ENCODE data around the gene GPR156.

The GPR156 gene

DNA sequence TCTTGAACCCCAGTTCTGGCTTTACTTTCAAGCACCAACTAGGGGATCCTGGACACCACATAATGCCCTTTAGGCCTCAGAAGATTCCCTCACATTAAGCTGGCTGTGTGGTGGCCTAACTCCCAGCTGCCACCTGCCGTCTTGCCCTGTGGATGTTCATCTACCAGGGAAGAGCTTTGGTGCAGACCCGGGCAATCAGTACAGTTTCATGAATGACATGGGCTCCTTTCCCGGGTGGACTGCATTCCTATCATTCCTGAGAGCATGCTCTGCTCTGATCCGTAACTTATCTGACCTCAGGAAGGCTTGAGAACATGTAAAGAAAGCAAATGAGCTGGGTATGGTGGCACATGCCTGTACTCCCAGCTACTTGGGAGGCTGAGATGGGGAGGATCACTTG, 140.8 kb downstream of the GPR156 start:
- Histone ChIP-seq H2AFZ (ENCODE audit: low read depth, low read length) (no peak overlapping the region), H3K4me1 (ENCODE audit: insufficient read depth, low read length) (no peaks in the 10 kb centered on the region), H3K9me3 (ENCODE audit: low read length) (no peaks in the 10 kb centered on the region), H3K27me3 (ENCODE audit: insufficient read depth, low read length) (no peaks in the 10 kb centered on the region), H3K4me3 (ENCODE audit: low read length) (no peak overlapping the region), H3K36me3 (ENCODE audit: insufficient read depth, low read length) (no peaks in the 10 kb centered on the region)

DNA sequence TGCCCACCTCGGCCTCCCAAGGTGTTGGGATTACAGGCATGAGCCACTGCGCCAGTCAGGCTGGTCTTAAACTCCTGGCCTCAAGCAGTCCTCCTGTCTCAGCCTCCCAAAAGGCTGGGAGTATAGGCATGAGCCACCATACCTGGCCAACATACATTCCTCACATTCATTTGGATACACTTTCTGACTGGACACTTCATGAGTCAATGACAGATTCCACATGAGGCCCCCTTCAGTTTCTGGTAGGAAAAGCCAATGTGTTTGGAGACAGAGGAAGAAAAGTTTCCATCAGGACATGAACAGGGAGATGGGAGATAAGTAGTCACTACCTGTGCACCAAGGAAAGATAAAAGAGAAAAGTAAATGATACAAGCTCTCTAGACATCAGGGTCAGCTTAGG, 141.3 kb downstream of the GPR156 start:
- no peaks in the 10 kb centered on the region for H3K27me3 ChIP-seq (ENCODE audit: insufficient read depth, low read length)
- H3K36me3 ChIP-seq (ENCODE audit: insufficient read depth, low read length) = no peaks in the 10 kb centered on the region
- no peak overlapping the region for H2AFZ ChIP-seq (ENCODE audit: low read depth, low read length)
- H3K4me1 ChIP-seq (ENCODE audit: insufficient read depth, low read length) = no peaks in the 10 kb centered on the region
- no peaks in the 10 kb centered on the region for H3K9me3 ChIP-seq (ENCODE audit: low read length)
- no peak overlapping the region for H3K4me3 ChIP-seq (ENCODE audit: low read length)

DNA sequence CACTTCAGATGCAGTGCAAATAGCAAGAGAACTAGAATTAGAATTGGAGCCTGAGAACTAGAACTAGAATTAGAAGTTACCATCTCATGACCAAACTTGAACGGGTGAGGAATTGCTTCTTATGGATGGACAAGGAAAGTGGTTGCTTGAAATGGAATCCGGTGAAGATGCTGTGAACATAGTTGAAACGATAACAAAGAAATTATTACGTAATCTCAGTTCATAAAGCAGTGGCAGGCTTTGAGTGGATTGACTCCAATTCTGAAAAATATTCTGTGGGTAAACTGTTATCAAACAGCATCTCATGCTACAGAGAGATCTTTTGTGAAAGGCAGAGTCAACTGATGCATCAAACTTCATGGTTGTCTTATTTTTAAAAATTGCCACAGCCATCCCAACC, 142.8 kb downstream of the GPR156 start:
- no peaks in the 10 kb centered on the region for H3K9me3 ChIP-seq (ENCODE audit: low read length)
- no peak overlapping the region for H2AFZ ChIP-seq (ENCODE audit: low read depth, low read length)
- H3K27me3 ChIP-seq (ENCODE audit: insufficient read depth, low read length) = no peaks in the 10 kb centered on the region
- no peaks in the 10 kb centered on the region for H3K36me3 ChIP-seq (ENCODE audit: insufficient read depth, low read length)
- no peak overlapping the region for H3K4me3 ChIP-seq (ENCODE audit: low read length)
- H3K4me1 ChIP-seq (ENCODE audit: insufficient read depth, low read length) = no peaks in the 10 kb centered on the region

DNA sequence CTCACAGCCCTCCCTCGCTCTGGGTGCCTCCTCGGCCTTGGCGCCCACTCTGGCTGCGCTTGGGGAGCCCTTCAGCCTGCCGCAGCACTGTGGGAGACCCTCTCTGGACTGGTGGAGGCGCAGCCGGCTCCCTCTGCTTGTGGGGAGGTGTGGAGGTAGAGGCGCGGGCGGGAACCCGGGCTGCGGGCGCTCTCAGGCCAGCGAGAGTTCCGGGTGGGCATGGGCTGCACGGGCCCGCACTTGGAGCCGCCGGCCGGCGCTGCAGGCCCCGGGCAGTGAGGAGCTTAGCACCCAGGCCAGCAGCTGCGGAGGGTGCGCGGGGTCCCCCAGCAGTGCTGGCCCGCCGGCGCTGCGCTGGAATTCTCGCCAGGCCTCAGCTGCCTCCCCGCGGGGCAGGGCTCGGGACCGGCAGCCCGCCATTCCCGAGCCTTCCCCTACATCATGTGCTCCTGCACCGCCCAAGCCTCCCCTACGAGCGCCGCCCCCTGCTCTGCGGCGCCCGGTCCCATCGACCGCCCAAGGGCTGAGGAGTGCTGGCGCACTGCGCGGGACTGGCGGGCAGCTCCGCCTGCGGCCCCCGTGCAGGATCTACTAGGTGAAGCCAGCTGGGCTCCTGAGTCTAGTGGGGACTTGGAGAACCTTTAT, 144.8 kb downstream of the GPR156 start:
- H3K4me1 ChIP-seq (ENCODE audit: insufficient read depth, low read length) = no peaks in the 10 kb centered on the region
- no peak overlapping the region for H2AFZ ChIP-seq (ENCODE audit: low read depth, low read length)
- no peaks in the 10 kb centered on the region for H3K27me3 ChIP-seq (ENCODE audit: insufficient read depth, low read length)
- H3K36me3 ChIP-seq (ENCODE audit: insufficient read depth, low read length) = no peaks in the 10 kb centered on the region
- H3K4me3 ChIP-seq (ENCODE audit: low read length) = no peak overlapping the region
- no peaks in the 10 kb centered on the region for H3K9me3 ChIP-seq (ENCODE audit: low read length)

DNA sequence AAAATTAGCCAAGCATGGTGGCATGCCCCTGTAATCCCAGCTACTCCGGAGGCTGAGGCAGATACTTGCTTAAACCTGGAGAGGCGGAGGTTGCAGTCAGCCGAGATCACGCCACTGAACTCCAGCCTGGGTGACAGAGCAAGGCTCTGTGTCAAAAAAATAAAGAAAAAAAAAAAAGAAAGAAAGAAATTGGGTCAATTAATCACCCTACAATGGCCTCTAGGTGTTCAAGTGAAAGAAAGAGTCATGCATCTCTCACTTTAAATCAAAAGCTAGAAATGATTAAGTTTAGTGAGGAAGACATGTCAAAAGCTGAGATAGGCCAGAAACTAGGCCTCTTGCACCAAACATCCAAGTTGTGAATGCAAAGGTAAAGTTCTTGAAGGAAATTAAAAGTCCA, 145.9 kb downstream of the GPR156 start:
- H3K9me3 ChIP-seq (ENCODE audit: low read length) = no peaks in the 10 kb centered on the region
- no peak overlapping the region for H3K4me3 ChIP-seq (ENCODE audit: low read length)
- no peaks in the 10 kb centered on the region for H3K27me3 ChIP-seq (ENCODE audit: insufficient read depth, low read length)
- H3K4me1 ChIP-seq (ENCODE audit: insufficient read depth, low read length) = no peaks in the 10 kb centered on the region
- no peaks in the 10 kb centered on the region for H3K36me3 ChIP-seq (ENCODE audit: insufficient read depth, low read length)
- no peak overlapping the region for H2AFZ ChIP-seq (ENCODE audit: low read depth, low read length)

DNA sequence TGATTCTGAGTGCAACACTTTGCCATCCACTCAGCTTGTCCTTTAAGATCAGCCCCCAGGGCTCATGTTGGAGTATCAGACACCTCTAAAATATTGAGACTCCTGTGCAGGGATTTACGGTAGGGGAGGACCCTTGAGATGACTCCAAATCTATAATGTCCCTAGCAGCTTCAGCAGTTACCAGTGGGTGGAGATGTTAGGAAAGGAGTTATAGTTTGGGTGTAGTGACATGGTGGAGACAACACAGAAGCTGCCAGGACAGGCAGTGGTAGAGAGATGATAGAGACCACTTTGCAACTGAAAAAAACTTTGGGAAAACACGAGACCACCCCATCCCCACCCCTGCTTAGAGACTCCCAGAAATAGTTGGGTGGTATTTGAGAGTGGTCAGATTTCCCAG, 147.5 kb downstream of the GPR156 start:
- Histone ChIP-seq H3K36me3 (ENCODE audit: insufficient read depth, low read length) (no peaks in the 10 kb centered on the region), H3K4me3 (ENCODE audit: low read length) (no peak overlapping the region), H2AFZ (ENCODE audit: low read depth, low read length) (no peak overlapping the region), H3K27me3 (ENCODE audit: insufficient read depth, low read length) (no peaks in the 10 kb centered on the region), H3K9me3 (ENCODE audit: low read length) (no peaks in the 10 kb centered on the region), H3K4me1 (ENCODE audit: insufficient read depth, low read length) (no peaks in the 10 kb centered on the region)

DNA sequence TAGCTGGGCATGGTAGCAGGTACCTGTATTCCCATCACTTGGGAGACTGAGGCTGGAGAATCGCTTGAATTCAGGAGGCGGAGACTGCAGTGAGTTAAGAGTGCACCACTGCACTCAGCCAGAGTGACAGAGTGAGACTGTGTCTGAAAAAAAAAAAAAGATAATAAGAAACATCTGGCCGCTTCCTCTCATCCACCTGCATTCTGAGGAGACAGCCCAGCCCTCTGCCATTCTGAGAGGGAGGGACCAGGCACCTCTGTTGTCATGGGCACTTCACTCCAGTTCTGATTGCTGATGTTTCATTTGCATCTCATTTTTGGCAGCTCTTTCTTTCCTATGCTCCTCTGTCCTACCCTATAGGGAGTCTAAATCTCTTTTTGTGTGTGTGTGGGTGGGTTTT, 154.4 kb downstream of the GPR156 start:
- Histone ChIP-seq H3K27me3 (ENCODE audit: insufficient read depth, low read length) (no peaks in the 10 kb centered on the region), H2AFZ (ENCODE audit: low read depth, low read length) (no peak overlapping the region), H3K4me1 (ENCODE audit: insufficient read depth, low read length) (no peaks in the 10 kb centered on the region), H3K9me3 (ENCODE audit: low read length) (peaks cover 2% of the 10 kb centered on the region), H3K36me3 (ENCODE audit: insufficient read depth, low read length) (no peaks in the 10 kb centered on the region), H3K4me3 (ENCODE audit: low read length) (no peak overlapping the region)

DNA sequence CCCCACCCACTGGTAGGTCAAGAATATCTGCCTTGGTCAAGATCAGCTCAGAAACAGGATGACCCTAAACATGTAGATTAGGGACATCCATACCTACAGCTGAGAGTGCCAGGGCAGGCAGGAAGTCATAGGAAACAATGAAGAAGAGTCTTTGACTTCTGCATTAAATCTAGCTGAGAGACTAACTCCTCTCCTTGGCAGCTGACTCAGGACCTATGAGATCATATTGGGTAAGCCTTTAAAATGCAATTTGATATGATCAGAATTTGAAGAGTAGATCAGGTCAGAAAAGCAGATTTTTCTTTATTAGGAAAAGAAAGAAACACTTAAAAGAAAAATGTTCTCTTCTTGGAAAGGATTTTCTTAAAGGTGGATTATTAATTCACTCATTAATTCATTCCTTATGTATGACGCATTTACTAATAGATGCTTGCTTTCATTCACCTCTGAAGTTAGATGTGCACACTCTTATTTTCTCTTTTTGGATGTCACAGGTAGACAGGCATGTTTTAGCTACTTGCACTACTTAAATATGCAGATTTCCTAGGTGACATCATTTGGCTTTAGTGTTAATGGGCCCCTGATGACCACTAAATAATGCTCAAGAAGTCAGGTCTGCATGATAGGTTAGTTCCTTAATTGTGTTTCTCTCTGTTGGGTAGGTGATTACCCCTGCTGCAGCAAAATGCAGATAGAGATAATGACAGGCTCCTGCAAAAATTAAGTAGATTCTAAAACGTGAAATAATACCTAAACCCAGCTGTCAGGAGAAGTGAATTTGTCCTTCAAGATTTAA, 155.1 kb downstream of the GPR156 start:
- Histone ChIP-seq H3K36me3 (ENCODE audit: insufficient read depth, low read length) (no peaks in the 10 kb centered on the region), H3K4me3 (ENCODE audit: low read length) (no peak overlapping the region), H3K9me3 (ENCODE audit: low read length) (peaks cover 2% of the 10 kb centered on the region), H3K27me3 (ENCODE audit: insufficient read depth, low read length) (no peaks in the 10 kb centered on the region), H2AFZ (ENCODE audit: low read depth, low read length) (no peak overlapping the region), H3K4me1 (ENCODE audit: insufficient read depth, low read length) (no peaks in the 10 kb centered on the region)

DNA sequence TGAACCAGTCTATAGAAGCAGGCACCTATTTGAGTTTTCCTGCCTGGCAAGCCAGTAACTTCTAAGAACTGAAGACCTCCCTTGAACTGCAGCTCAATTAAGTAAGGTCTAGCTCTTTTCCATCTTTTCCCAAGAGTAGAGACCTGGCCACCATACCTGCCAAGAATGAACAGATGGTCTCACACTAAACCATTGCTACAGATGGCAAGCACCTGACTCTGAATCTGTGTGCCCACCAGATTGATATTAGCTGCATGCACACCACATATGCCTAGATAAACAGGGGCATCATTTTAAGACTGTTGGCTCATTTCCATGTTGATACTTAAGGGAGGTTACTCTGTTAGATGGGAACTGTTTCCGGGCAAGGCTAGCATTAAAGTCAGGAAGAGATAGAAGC, 156.0 kb downstream of the GPR156 start:
- Histone ChIP-seq H3K4me1 (ENCODE audit: insufficient read depth, low read length) (no peaks in the 10 kb centered on the region), H3K9me3 (ENCODE audit: low read length) (peaks cover 2% of the 10 kb centered on the region), H3K4me3 (ENCODE audit: low read length) (no peak overlapping the region), H3K27me3 (ENCODE audit: insufficient read depth, low read length) (no peaks in the 10 kb centered on the region), H2AFZ (ENCODE audit: low read depth, low read length) (no peak overlapping the region), H3K36me3 (ENCODE audit: insufficient read depth, low read length) (no peaks in the 10 kb centered on the region)

DNA sequence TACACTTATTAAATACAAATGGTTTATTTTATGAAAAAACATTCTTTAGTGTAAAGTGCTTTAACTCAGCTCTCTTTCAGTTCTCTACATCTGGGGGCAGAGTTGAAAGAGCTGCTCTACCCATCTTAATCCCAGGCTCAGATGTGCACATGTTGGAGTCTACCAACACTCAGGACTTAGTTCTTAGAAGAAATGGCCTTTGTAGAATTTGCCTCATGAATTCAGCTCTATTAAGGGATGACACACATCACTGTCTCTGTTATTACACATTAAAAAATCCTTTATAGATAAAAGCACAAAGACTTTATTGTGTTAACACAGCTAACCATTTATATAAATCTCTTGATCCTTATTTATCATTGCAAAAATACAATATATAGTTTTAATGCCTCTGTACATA, 159.0 kb downstream of the GPR156 start:
- H3K36me3 ChIP-seq (ENCODE audit: insufficient read depth, low read length) = no peaks in the 10 kb centered on the region
- H3K27me3 ChIP-seq (ENCODE audit: insufficient read depth, low read length) = no peaks in the 10 kb centered on the region
- H3K4me1 ChIP-seq (ENCODE audit: insufficient read depth, low read length) = no peaks in the 10 kb centered on the region
- no peak overlapping the region for H3K4me3 ChIP-seq (ENCODE audit: low read length)
- H3K9me3 ChIP-seq (ENCODE audit: low read length) = no peaks in the 10 kb centered on the region
- no peak overlapping the region for H2AFZ ChIP-seq (ENCODE audit: low read depth, low read length)

DNA sequence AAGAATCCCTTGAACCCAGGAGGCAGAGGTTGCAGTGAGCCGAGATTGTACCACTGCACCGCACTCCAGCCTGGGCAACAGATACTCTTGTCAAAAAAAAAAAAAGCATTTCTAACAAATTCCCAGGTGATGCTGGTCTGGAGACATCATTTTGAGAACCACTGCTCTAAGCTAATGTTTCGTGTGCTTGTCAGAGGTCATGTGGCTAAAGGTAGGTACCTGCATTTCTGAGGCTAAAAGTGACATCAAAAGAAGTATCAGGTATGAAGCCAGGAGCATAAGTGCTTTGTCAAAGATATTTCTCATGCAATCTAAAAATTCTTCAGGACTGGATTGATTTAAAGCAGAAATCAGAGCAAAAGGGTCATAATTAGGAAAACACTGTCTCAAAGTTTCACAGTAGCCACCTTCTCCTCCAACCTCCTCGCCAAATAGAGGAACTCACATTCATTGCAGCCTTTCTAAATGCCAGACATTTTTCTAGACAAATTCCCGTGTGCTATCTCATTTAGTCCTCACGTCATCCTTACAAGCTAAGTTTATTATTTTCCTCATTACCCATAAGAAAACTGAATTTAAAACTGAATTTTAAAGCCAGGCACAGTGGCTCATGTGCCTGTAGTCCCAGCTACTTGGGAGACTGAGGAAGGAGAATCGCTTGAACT, 165.0 kb downstream of the GPR156 start:
- Histone ChIP-seq H3K27me3 (ENCODE audit: insufficient read depth, low read length) (no peaks in the 10 kb centered on the region), H3K4me1 (ENCODE audit: insufficient read depth, low read length) (no peaks in the 10 kb centered on the region), H3K36me3 (ENCODE audit: insufficient read depth, low read length) (no peaks in the 10 kb centered on the region), H2AFZ (ENCODE audit: low read depth, low read length) (no peak overlapping the region), H3K9me3 (ENCODE audit: low read length) (no peaks in the 10 kb centered on the region), H3K4me3 (ENCODE audit: low read length) (no peak overlapping the region)

All from neuron (in vitro differentiated cells).